Right kidney (tissue), 1 donor: Measurements from ENCODE around the gene IQGAP3.

Experiments
- DNase-seq: peaks from one replicate; pipeline ENCODE4 v3.0.0-alpha.2; 2016

The IQGAP3 gene

GRCh38 chr1:156540955-156541354, 31.4 kb downstream of the IQGAP3 start:
- DNase-seq = no peak

- no peak for DNase-seq
Observed at GRCh38 chr1:156539818-156540355, 32.5 kb downstream of the IQGAP3 start.

- no peak for DNase-seq
Observed at GRCh38 chr1:156538711-156539440, 33.5 kb downstream of the IQGAP3 start.

- no peak for DNase-seq
Observed at GRCh38 chr1:156537027-156537426, 35.3 kb downstream of the IQGAP3 start.

GRCh38 chr1:156534424-156535060, 37.8 kb downstream of the IQGAP3 start:
- no peak for DNase-seq

GRCh38 chr1:156533568-156534220, 38.7 kb downstream of the IQGAP3 start:
- no peak for DNase-seq

GRCh38 chr1:156532374-156532773, 40.0 kb downstream of the IQGAP3 start:
- DNase-seq = no peak

GRCh38 chr1:156530006-156530405, 42.4 kb downstream of the IQGAP3 start:
- no peak for DNase-seq

GRCh38 chr1:156528875-156529425, 43.4 kb downstream of the IQGAP3 start:
- DNase-seq = no peak

GRCh38 chr1:156528231-156528630, 44.1 kb downstream of the IQGAP3 start:
- DNase-seq = no peak

- no peak for DNase-seq
Observed at GRCh38 chr1:156527584-156527983, 44.8 kb downstream of the IQGAP3 start.

GRCh38 chr1:156525856-156526489, 46.4 kb downstream of the IQGAP3 start:
- DNase-seq = peak; percentile 31

- DNase-seq = peak; percentile 33
Observed at GRCh38 chr1:156525071-156525501, 47.3 kb downstream of the IQGAP3 start.

- no peak for DNase-seq
Observed at GRCh38 chr1:156524481-156524869, 47.9 kb downstream of the IQGAP3 start.

GRCh38 chr1:156523801-156524480, 48.4 kb downstream of the IQGAP3 start:
- DNase-seq = no peak

- no peak for DNase-seq
Observed at GRCh38 chr1:156522443-156522970, 49.9 kb downstream of the IQGAP3 start.

- DNase-seq = no peak
Observed at GRCh38 chr1:156517748-156518147, 54.6 kb downstream of the IQGAP3 start.

- no peak for DNase-seq
Observed at GRCh38 chr1:156516821-156517220, 55.5 kb downstream of the IQGAP3 start.

GRCh38 chr1:156515956-156516355, 56.4 kb downstream of the IQGAP3 start:
- DNase-seq = no peak

GRCh38 chr1:156513185-156513584, 59.2 kb downstream of the IQGAP3 start:
- no peak for DNase-seq

- DNase-seq = no peak
Observed at GRCh38 chr1:156511644-156512043, 60.7 kb downstream of the IQGAP3 start.

GRCh38 chr1:156510709-156511108, 61.7 kb downstream of the IQGAP3 start:
- DNase-seq = no peak
